Heart left ventricle (tissue), 16 donors: ENCODE results near the gene SHISA2. TPM values are rescaled to one million over a fixed set of nuclear protein-coding genes. Genes with fewer than 3 reads are reported as not detected.

Experiments
- ATAC-seq, 4 donors: fragments of 200-7000 bp; cut with Tn5 transposase; one replicate each; pipeline ENCODE4 v1.9.1; 2020 to 2022; ENCODE audit warnings: moderate library complexity in 4 of 4, mild to moderate bottlenecking in 3 of 4, moderate number of reproducible peaks in 1 of 4
- DNase-seq, 5 donors: peaks; one replicate each; pipeline ENCODE4 v3.0.0-alpha.2; 2020
- H3K27ac ChIP-seq, 12 donors: fragments of 200-600 bp; sonication (generic) in 4 of 12; one replicate each; pipeline versions ENCODE4 v1.5.0 to v1.8.0; 2016 to 2022; ENCODE audit warnings: mild to moderate bottlenecking in 2 of 12
- H3K27me3 ChIP-seq, 9 donors: fragments of 200-600 bp; sonication (generic) in 2 of 9; one replicate each; pipeline versions ENCODE4 v1.5.1 to v1.8.0; 2016 to 2022; ENCODE audit warnings: mild to moderate bottlenecking in 3 of 9
- H3K36me3 ChIP-seq, 9 donors: fragments of 200-600 bp; sonication (generic) in 2 of 9; one replicate each; pipeline versions ENCODE4 v1.5.0 to v1.8.0; 2018 to 2022; ENCODE audit warnings: mild to moderate bottlenecking in 2 of 9
- H3K4me1 ChIP-seq, 12 donors: fragments of 200-600 bp; sonication (generic) in 4 of 12; one replicate each; pipeline versions ENCODE4 v1.5.0 to v1.8.0; 2016 to 2022; ENCODE audit warnings: mild to moderate bottlenecking in 3 of 12
- H3K4me3 ChIP-seq, 12 donors: fragments of 200-600 bp; sonication (generic) in 4 of 12; one replicate each; pipeline versions ENCODE4 v1.5.0 to v1.8.0; 2017 to 2022; ENCODE audit warnings: mild to moderate bottlenecking in 9 of 12, moderate library complexity in 4 of 12
- H3K9me3 ChIP-seq, 12 donors: fragments of 200-600 bp; sonication (generic) in 4 of 12; one replicate each; pipeline versions ENCODE4 v1.5.0 to v1.8.0; 2016 to 2022; ENCODE audit warnings: mild to moderate bottlenecking in 1 of 12
- CTCF ChIP-seq, 12 donors: fragments of 200-600 bp; sonication (generic) in 4 of 12; IDR thresholded peaks; one replicate each; pipeline versions ENCODE4 v1.5.0 to v1.8.0; 2018 to 2022; ENCODE audit warnings: antibody characterized with exemption in 12 of 12, mild to moderate bottlenecking in 5 of 12
- POLR2A ChIP-seq, 2 donors: fragments of 450-650 bp; IDR thresholded peaks; one replicate each; pipeline ENCODE4 v1.6.1; 2017; ENCODE audit warnings: antibody characterized with exemption in 2 of 2, mild to moderate bottlenecking in 2 of 2, moderate library complexity in 2 of 2
- WGBS, 4 donors: extraction: QIAGEN DNeasy Blood & Tissue Kit in 2 of 4; methylation state at CpG; one replicate each; pipeline versions ENCODE4 v1.1.5 to v1.1.7; 2013 to 2018; 5-methylcytosine and 5-hydroxymethylcytosine counted together
- intact Hi-C, 10 donors: fragments of 100-400 bp; cut with DNase I; formaldehyde crosslinking; loops; one replicate each; pipeline versions ENCODE4 v1.11.1 to v1.14.2; 2022
- polyA plus RNA-seq, 2 donors: library from polyadenylated mRNA; stranded (reverse); fragments of 200-250 nt; gene quantifications; one replicate each; pipeline ENCODE4 v1.2.3, GENCODE V29; 2013
- total RNA-seq, 9 donors: library from RNA; depleted of rRNA in 2 of 9; stranded (reverse); fragments of >200 nt in 2 of 9; fragmentation: NEBNext Ultra II Directional in 3 of 9; extraction: Animal tissue kit (Norgen Biotek cat#: 25700) in 3 of 9; gene quantifications; one replicate each; pipeline versions ENCODE4 v1.1.0 to v1.2.4, GENCODE V29; 2016 to 2023
- donor health status: ischemic (EF 13 %, LVEDD 7.1; RV severe dilation, severe dysfunction).
- donor health status: healthy with polysubstance abuse.
- donor health status: DM: no; HTN: yes; CAD: no.
- donor health status: DM: no; HTN: no; CAD: no.
- donor health status: ischemic (EF 25% LVEDD 6.9; RV normal size, moderate dysfunction).
- donor health status: ischemic (EF 25% LVEDD 5.7; RV mildly dilated, moderate dysfunction).
- donor health status: healthy.
- donor health status: DM: yes; HTN: yes; CAD: no.
- donor health status: ischemic (EF 35%, LVEDD 5.7; RV mildly dilated, moderate dysfunction).
- donor health status: nonischemic (EF 11% LVEDD 7.7; RV severe dilation, severe dysfunction).
- donor health status: DM: yes; HTN: yes; CAD: no.
- donor health status: PGD.
- donor health status: ischemic (EF 29% LVEDD 5.4; RV normal size, mild dysfunction).
- donor health status: nonischemic (EF 23%, LVEDD 6.1; RV moderate dilation, normal function).

SHISA2 gene
- total and polyA plus RNA-seq, 11 donors: 0.08 to 0.72 (median 0.12) TPM; not detected in 1

DNA sequence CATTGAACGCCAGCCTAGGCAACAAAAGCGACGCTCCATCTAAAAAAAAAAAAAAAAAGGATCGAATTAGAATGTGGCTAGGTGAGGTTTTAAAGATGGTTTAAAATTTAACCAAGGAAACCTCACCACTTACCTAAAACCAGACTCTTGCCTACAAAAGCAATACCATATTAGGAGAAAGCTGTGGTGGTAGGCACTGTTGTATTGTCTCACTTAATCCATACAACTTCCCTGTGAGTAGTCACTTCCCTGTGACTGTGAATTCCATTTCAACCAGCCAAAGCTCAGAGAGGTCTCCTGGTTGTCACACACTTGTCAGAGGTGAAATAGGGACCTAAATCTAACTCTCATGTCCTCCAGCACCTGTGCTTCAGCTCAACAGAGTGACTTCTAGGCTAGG, 15.4 kb downstream of the SHISA2 start:
- Histone ChIP-seq H3K27me3 (peaks cover 0 to 23% (median 0%) of the 10 kb centered on the region in 9 donors), H3K36me3 (no peaks in the 10 kb centered on the region), H3K27ac (no peak overlapping the region), H3K4me1 (no peaks in the 10 kb centered on the region), H3K9me3 (peaks cover 0 to 3% (median 0%) of the 10 kb centered on the region in 12 donors), H3K4me3 (no peak overlapping the region)
- ATAC-seq (no peak), DNase-seq (no peak)
- intact Hi-C loops: no loop called here
- WGBS, 4 donors: 71 to 98% (median 89%) methylated on average over 4 of the region's 4 CpGs
- TF ChIP-seq POLR2A (IDR thresholded peaks at IDR 0.05) (no peak), CTCF (IDR thresholded peaks at IDR 0.05) (no peak)

- ATAC-seq: no peak
- DNase-seq: no peak
- WGBS, 4 donors: 89 to 92% (median 91%) methylated on average over 3 of the region's 3 CpGs
- Histone ChIP-seq H3K27me3 (peaks cover 0 to 22% (median 0%) of the 10 kb centered on the region in 9 donors), H3K9me3 (peaks cover 0 to 9% (median 0%) of the 10 kb centered on the region in 12 donors), H3K4me1 (no peaks in the 10 kb centered on the region), H3K27ac (no peak overlapping the region), H3K4me3 (no peak overlapping the region), H3K36me3 (no peaks in the 10 kb centered on the region)
- TF ChIP-seq CTCF (IDR thresholded peaks at IDR 0.05) (no peak), POLR2A (IDR thresholded peaks at IDR 0.05) (no peak)
- intact Hi-C loops: no loop called here
These were observed 17.8 kb downstream of the SHISA2 start for GRCh38 chr13:26034018-26034417.

DNA sequence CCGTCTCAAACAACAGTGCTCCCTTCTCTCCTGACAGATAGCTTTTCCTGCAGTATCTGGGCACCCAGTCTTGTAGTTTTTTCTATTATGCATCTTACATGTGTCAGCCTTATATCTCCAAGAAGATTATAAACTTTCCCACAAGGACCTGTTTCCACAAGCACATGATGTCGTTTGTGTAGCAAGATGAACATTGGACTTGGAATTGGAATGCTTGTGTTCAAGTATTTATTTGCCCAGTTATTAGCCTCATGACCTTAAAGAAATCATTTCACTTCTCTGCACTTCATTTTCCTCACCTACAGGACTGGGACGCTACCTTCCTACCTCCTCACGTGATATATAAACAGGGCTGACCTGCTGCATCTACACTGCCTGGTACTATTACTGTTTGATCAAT, 21.5 kb downstream of the SHISA2 start:
- Histone ChIP-seq H3K4me1 (no peaks in the 10 kb centered on the region), H3K27me3 (peaks cover 0 to 11% (median 0%) of the 10 kb centered on the region in 9 donors), H3K4me3 (no peak overlapping the region), H3K9me3 (peaks cover 0 to 9% (median 0%) of the 10 kb centered on the region in 12 donors), H3K36me3 (no peaks in the 10 kb centered on the region), H3K27ac (no peak overlapping the region)
- no peak for TF ChIP-seq POLR2A (IDR thresholded peaks at IDR 0.05)
- TF ChIP-seq CTCF (IDR thresholded peaks at IDR 0.05): no peak
- intact Hi-C loops: no loop called here
- ATAC-seq (no peak), DNase-seq (no peak)
- WGBS, 4 donors: 96 to 99% (median 97%) methylated on average over 4 of the region's 4 CpGs

GRCh38 chr13:26029581-26030136, 22.2 kb downstream of the SHISA2 start:
- Histone ChIP-seq H3K9me3 (peaks cover 0 to 9% (median 0%) of the 10 kb centered on the region in 12 donors), H3K4me3 (no peak overlapping the region), H3K36me3 (no peaks in the 10 kb centered on the region), H3K27me3 (peaks cover 0 to 8% (median 0%) of the 10 kb centered on the region in 9 donors), H3K27ac (no peak overlapping the region), H3K4me1 (peaks cover 0 to 2% (median 0%) of the 10 kb centered on the region in 12 donors)
- no peak for TF ChIP-seq POLR2A (IDR thresholded peaks at IDR 0.05)
- no peak for TF ChIP-seq CTCF (IDR thresholded peaks at IDR 0.05)
- DNase-seq (no peak), ATAC-seq (no peak)
- intact Hi-C loops: no loop called here
- WGBS, 4 donors: 93 to 96% (median 95%) methylated on average over 4 of the region's 4 CpGs
